Bronchial epithelial cell (primary cell): ENCODE measurements around the gene ZNF432. TPM values are rescaled to one million over a fixed set of nuclear protein-coding genes. Genes with fewer than 3 reads are reported as not detected.
"Not testable (repeated sequence)": the region's sequence is repeated elsewhere in the genome, so short reads cannot be mapped to it uniquely, and the experiment has no call there.

Experiments
- DNase-seq: peaks from one replicate; pipeline ENCODE4 v3.0.0-alpha.2; 2010; ENCODE audit warnings: low read depth
- FAIRE-seq: peaks from 2 replicates; lab custom pipeline; 2011; peaks lifted over from hg19 to GRCh38; lab: Jason Lieb, UNC
- H3K27me3 ChIP-seq: 2 replicates; pipeline ENCODE4 v1.5.1; 2011; ENCODE audit warnings: low read length; ENCODE audit not compliant: control insufficient read depth, insufficient read depth
- H3K36me3 ChIP-seq: 2 replicates; pipeline ENCODE4 v1.5.1; 2011; ENCODE audit warnings: low read length; ENCODE audit not compliant: control insufficient read depth, insufficient read depth
- H3K4me3 ChIP-seq: 2 replicates; pipeline ENCODE4 v1.5.1; 2011; ENCODE audit warnings: mild to moderate bottlenecking, low read depth, low read length, control low read depth
- CTCF ChIP-seq: IDR thresholded peaks from 2 replicates; pipeline ENCODE4 v1.5.1; 2011; ENCODE audit warnings: mild to moderate bottlenecking, moderate library complexity, low read length, control low read depth, inconsistent platforms; ENCODE audit not compliant: insufficient read depth, severe bottlenecking
- total RNA-seq: library from RNA; depleted of rRNA; stranded (reverse); fragments of >200 nt; gene quantifications from 2 replicates; pipeline ENCODE4 v1.2.1, GENCODE V29; 2014

The ZNF432 gene
- 8.2 and 17.2 TPM in 2 replicates for total RNA-seq

GRCh38 chr19:52048555-52049501, at the start of gene ZNF432:
TSS of gene ZNF432 (minus strand) at chr19:52048838. CDS start at chr19:52046868, 1,970 bp downstream.
- peaks cover 6% of the 10 kb centered on the region for H3K36me3 ChIP-seq
- H3K27me3 ChIP-seq = no peaks in the 10 kb centered on the region
- FAIRE-seq = no peak
- H3K4me3 ChIP-seq = peak within 1 kb of the TSS; percentile 80
- peak; percentile 72 for DNase-seq
- no peak for TF ChIP-seq CTCF

GRCh38 chr19:52096416-52096815, 47.8 kb upstream of the ZNF432 start:
- FAIRE-seq, H3K4me3 ChIP-seq, H3K36me3 ChIP-seq, H3K27me3 ChIP-seq: not testable (repeated sequence)
- peak; percentile 66 for DNase-seq

GRCh38 chr19:52095172-52096014, 46.8 kb upstream of the ZNF432 start, which contains the start of gene ZNF841:
TSS of gene ZNF841 (minus strand) at chr19:52095765. CDS start at chr19:52084801, 10,964 bp downstream.
- TF ChIP-seq CTCF = no peak
- H3K27me3 ChIP-seq = no peaks in the 10 kb centered on the region
- peak within 1 kb of the TSS; percentile 96 for H3K4me3 ChIP-seq
- peak; percentile 88 for DNase-seq
- peaks cover 4% of the 10 kb centered on the region for H3K36me3 ChIP-seq
- FAIRE-seq = peak; percentile 68

GRCh38 chr19:52094526-52095130, 46.0 kb upstream of the ZNF432 start:
- peak overlapping the region; percentile 96 for H3K4me3 ChIP-seq
- no peak for DNase-seq
- FAIRE-seq = no peak
- no peak for TF ChIP-seq CTCF
- peaks cover 8% of the 10 kb centered on the region for H3K36me3 ChIP-seq
- no peaks in the 10 kb centered on the region for H3K27me3 ChIP-seq

GRCh38 chr19:52086481-52086880, 37.8 kb upstream of the ZNF432 start:
- no peak for TF ChIP-seq CTCF
- no peak overlapping the region for H3K4me3 ChIP-seq
- H3K27me3 ChIP-seq = no peaks in the 10 kb centered on the region
- peak; percentile 79 for DNase-seq
- peaks cover 25% of the 10 kb centered on the region for H3K36me3 ChIP-seq
- peak; percentile 97 for FAIRE-seq
